CD14-positive monocyte (primary cell): ENCODE data around the gene CACNA1G. TPM values are rescaled to one million over a fixed set of nuclear protein-coding genes. Genes with fewer than 3 reads are reported as not detected.
A peak's percentile ranks its signal among the peaks of the same experiment; 100 is the strongest.

Experiments used
- DNase-seq, 3 donors: peaks; one replicate each; pipeline ENCODE4 v3.0.0-alpha.2; 2011 to 2022
- H2AFZ ChIP-seq: 2 replicates; pipeline ENCODE4 v1.6.0; 2012; ENCODE audit warnings: mild to moderate bottlenecking, low read depth, low read length, inconsistent platforms; ENCODE audit not compliant: insufficient read depth, poor library complexity, severe bottlenecking
- H3K27ac ChIP-seq, 2 donors: 1 replicate in 1 of 2; 2 replicates in 1 of 2; pipeline ENCODE4 v1.5.1; 2012 to 2013; ENCODE audit warnings: low read length in 2 of 2, control low read depth in 1 of 2, inconsistent platforms in 1 of 2, low read depth in 1 of 2, mild to moderate bottlenecking in 1 of 2
- H3K27me3 ChIP-seq, 2 donors: one replicate each; pipeline versions ENCODE4 v1.6.0 to v1.6.1; 2011 to 2013; ENCODE audit warnings: low read length in 2 of 2; ENCODE audit not compliant: control insufficient read depth in 2 of 2, insufficient read depth in 2 of 2
- H3K36me3 ChIP-seq, 2 donors: replicated peaks in 1 of 2; 1 replicate in 1 of 2; 2 replicates in 1 of 2; pipeline versions ENCODE4 v1.5.1 to v1.6.1; 2012 to 2013; ENCODE audit warnings: low read length in 2 of 2, control low read depth in 1 of 2, inconsistent platforms in 1 of 2, mild to moderate bottlenecking in 1 of 2; ENCODE audit not compliant: insufficient read depth in 2 of 2, control insufficient read depth in 1 of 2
- H3K4me1 ChIP-seq, 2 donors: 1 replicate in 1 of 2; 2 replicates in 1 of 2; pipeline versions ENCODE4 v1.5.1 to v1.6.1; 2012 to 2013; ENCODE audit warnings: low read length in 2 of 2, control low read depth in 1 of 2, inconsistent platforms in 1 of 2, mild to moderate bottlenecking in 1 of 2, moderate library complexity in 1 of 2; ENCODE audit not compliant: insufficient read depth in 2 of 2, control insufficient read depth in 1 of 2
- H3K4me2 ChIP-seq: replicated peaks from 2 replicates; pipeline ENCODE3; 2012; ENCODE audit warnings: low read length, moderate library complexity, mild to moderate bottlenecking; ENCODE audit not compliant: poor library complexity, severe bottlenecking; ENCODE audit errors: extremely low read depth
- H3K4me3 ChIP-seq, 3 experiments: fragments of 200-600 bp in 1 of 3; sonication (generic) in 1 of 3; replicated peaks in 1 of 3; 1 replicate in 2 of 3; 2 replicates in 1 of 3; pipeline ENCODE4 v1.5.1; 2011 to 2013; ENCODE audit warnings: low read length in 3 of 3, mild to moderate bottlenecking in 3 of 3, control low read depth in 2 of 3, low read depth in 2 of 3, inconsistent platforms in 1 of 3, moderate library complexity in 1 of 3
- H3K79me2 ChIP-seq: 2 replicates; pipeline ENCODE4 v1.6.0; 2012; ENCODE audit warnings: mild to moderate bottlenecking, control low read depth, inconsistent platforms, low read length, moderate library complexity; ENCODE audit not compliant: insufficient read depth
- H3K9ac ChIP-seq: 2 replicates; pipeline ENCODE4 v1.6.0; 2017; ENCODE audit warnings: low read length, mild to moderate bottlenecking; ENCODE audit not compliant: insufficient read depth, poor library complexity, severe bottlenecking
- H3K9me3 ChIP-seq, 2 donors: replicated peaks in 1 of 2; 1 replicate in 1 of 2; 2 replicates in 1 of 2; pipeline versions ENCODE4 v1.5.1 to v1.6.1; 2012 to 2013; ENCODE audit warnings: low read length in 2 of 2, control low read depth in 1 of 2; ENCODE audit not compliant: control insufficient read depth in 1 of 2, insufficient read depth in 1 of 2
- H4K20me1 ChIP-seq: 2 replicates; pipeline ENCODE4 v1.6.0; 2012; ENCODE audit warnings: mild to moderate bottlenecking, low read length, control low read depth, moderate library complexity; ENCODE audit not compliant: insufficient read depth
- H3K27ac Mint-ChIP-seq, 7 donors: one replicate each; pipeline ENCODE4 v1.8.0; 2020; ENCODE audit warnings: mild to moderate bottlenecking in 7 of 7, mixed read lengths in 7 of 7, moderate library complexity in 6 of 7, inconsistent platforms in 2 of 7
- H3K27me3 Mint-ChIP-seq, 3 donors: one replicate each; pipeline ENCODE4 v1.8.0; 2021 to 2022; ENCODE audit warnings: low read depth in 3 of 3, mild to moderate bottlenecking in 3 of 3, mixed read lengths in 3 of 3, moderate library complexity in 3 of 3, inconsistent platforms in 1 of 3
- H3K36me3 Mint-ChIP-seq, 2 donors: one replicate each; pipeline ENCODE4 v1.8.0; 2020; ENCODE audit warnings: mixed read lengths in 2 of 2, inconsistent platforms in 1 of 2, mild to moderate bottlenecking in 1 of 2
- H3K4me1 Mint-ChIP-seq: one replicate; pipeline ENCODE4 v1.8.0; 2020; ENCODE audit warnings: mild to moderate bottlenecking, mixed read lengths
- H3K4me3 Mint-ChIP-seq, 2 donors: one replicate each; pipeline ENCODE4 v1.8.0; 2020; ENCODE audit warnings: mild to moderate bottlenecking in 2 of 2, mixed read lengths in 2 of 2, moderate library complexity in 1 of 2
- H3K9me3 Mint-ChIP-seq, 7 donors: one replicate each; pipeline ENCODE4 v1.8.0; 2020 to 2022; ENCODE audit warnings: mixed read lengths in 7 of 7, mild to moderate bottlenecking in 6 of 7, moderate library complexity in 6 of 7, inconsistent platforms in 2 of 7
- WGBS: methylation state at CpG from one replicate; pipeline ENCODE4 v1.1.5; 2013; ENCODE audit warnings: missing lambda C conversion rate; ENCODE audit not compliant: insufficient coverage; 5-methylcytosine and 5-hydroxymethylcytosine counted together
- intact Hi-C, 2 donors: fragments of 100-400 bp; cut with micrococcal nuclease; formaldehyde crosslinking; loops; one replicate each; pipeline versions ENCODE4 v1.15.0 to v1.15.1; 2023
- polyA plus RNA-seq, 3 donors: library from polyadenylated mRNA; depleted of rRNA in 1 of 3; unstranded in 2 of 3; stranded (reverse) in 1 of 3; fragments of 300-500 nt in 2 of 3; fragments of >200 nt in 1 of 3; fragmentation: Illumina TruSeq in 2 of 3; gene quantifications; 1 replicate in 2 of 3; 2 replicates in 1 of 3; pipeline ENCODE4 v1.2.3, GENCODE V29; 2012 to 2021
- TF ChIP-seq, protein P1 (sequence below): fragments of 200-600 bp; IDR thresholded peaks from one replicate; pipeline ENCODE4 v1.8.0; 2022; ENCODE audit warnings: antibody characterized with exemption, mild to moderate bottlenecking

The CACNA1G gene
- polyA plus RNA-seq, 3 donors, result 0.03 TPM; not detected in 2

GRCh38 chr17:50584116-50584515 lies 23.6 kb downstream of the CACNA1G start:
- Histone ChIP-seq H2AFZ (no peak overlapping the region), H3K9me3 (no peaks in the 10 kb centered on the region), H3K4me3 (no peak overlapping the region), H3K36me3 (no peaks in the 10 kb centered on the region), H3K4me1 (no peaks in the 10 kb centered on the region), H3K4me2 (no peak overlapping the region), H3K27ac (no peak overlapping the region), H3K79me2 (no peaks in the 10 kb centered on the region), H3K9ac (no peak overlapping the region), H3K27me3 (no peaks in the 10 kb centered on the region), H4K20me1 (no peaks in the 10 kb centered on the region)
- 82% methylated on average over 4 of the region's 4 CpGs for WGBS
- Mint-ChIP-seq H3K27me3 (peaks cover 15 to 28% (median 20%) of the 10 kb centered on the region in 3 donors), H3K27ac (no peak overlapping the region), H3K9me3 (peaks cover 0 to 1% (median 0%) of the 10 kb centered on the region in 7 donors), H3K4me3 (peak overlapping the region in 1 of 2 donors; percentile 17), H3K36me3 (no peaks in the 10 kb centered on the region), H3K4me1 (no peaks in the 10 kb centered on the region)
- no peak for DNase-seq
- TF ChIP-seq, protein P1, sequence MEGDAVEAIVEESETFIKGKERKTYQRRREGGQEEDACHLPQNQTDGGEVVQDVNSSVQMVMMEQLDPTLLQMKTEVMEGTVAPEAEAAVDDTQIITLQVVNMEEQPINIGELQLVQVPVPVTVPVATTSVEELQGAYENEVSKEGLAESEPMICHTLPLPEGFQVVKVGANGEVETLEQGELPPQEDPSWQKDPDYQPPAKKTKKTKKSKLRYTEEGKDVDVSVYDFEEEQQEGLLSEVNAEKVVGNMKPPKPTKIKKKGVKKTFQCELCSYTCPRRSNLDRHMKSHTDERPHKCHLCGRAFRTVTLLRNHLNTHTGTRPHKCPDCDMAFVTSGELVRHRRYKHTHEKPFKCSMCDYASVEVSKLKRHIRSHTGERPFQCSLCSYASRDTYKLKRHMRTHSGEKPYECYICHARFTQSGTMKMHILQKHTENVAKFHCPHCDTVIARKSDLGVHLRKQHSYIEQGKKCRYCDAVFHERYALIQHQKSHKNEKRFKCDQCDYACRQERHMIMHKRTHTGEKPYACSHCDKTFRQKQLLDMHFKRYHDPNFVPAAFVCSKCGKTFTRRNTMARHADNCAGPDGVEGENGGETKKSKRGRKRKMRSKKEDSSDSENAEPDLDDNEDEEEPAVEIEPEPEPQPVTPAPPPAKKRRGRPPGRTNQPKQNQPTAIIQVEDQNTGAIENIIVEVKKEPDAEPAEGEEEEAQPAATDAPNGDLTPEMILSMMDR, result no peak
- intact Hi-C loops, result no loop called here

- no peak overlapping the region for H3K4me3 Mint-ChIP-seq
- intact Hi-C loops, result no loop called here
- no peaks in the 10 kb centered on the region for H3K27me3 ChIP-seq
- no peak overlapping the region for H3K4me3 ChIP-seq
- TF ChIP-seq, protein P1, result no peak
- DNase-seq, result no peak
- H3K27ac Mint-ChIP-seq, result no peak overlapping the region
- no peaks in the 10 kb centered on the region for H3K9me3 ChIP-seq
- H3K27ac ChIP-seq, result no peak overlapping the region
- H3K36me3 Mint-ChIP-seq, result no peaks in the 10 kb centered on the region
- no peak overlapping the region for H3K4me2 ChIP-seq
- no peaks in the 10 kb centered on the region for H4K20me1 ChIP-seq
- H3K36me3 ChIP-seq, result no peaks in the 10 kb centered on the region
- peaks cover 15 to 28% (median 20%) of the 10 kb centered on the region in 3 donors for H3K27me3 Mint-ChIP-seq
- H3K4me1 Mint-ChIP-seq, result no peaks in the 10 kb centered on the region
- no peak overlapping the region for H2AFZ ChIP-seq
- H3K9me3 Mint-ChIP-seq, result peaks cover 0 to 1% (median 0%) of the 10 kb centered on the region in 7 donors
- H3K4me1 ChIP-seq, result no peaks in the 10 kb centered on the region
- no peak overlapping the region for H3K9ac ChIP-seq
- H3K79me2 ChIP-seq, result no peaks in the 10 kb centered on the region
- 87% methylated on average over 5 of the region's 6 CpGs for WGBS
Measured at GRCh38 chr17:50584749-50585148, 24.2 kb downstream of the CACNA1G start.
